Suprapubic skin (tissue), 4 donors: ENCODE measurements around the gene HNRNPA2B1. TPM values are rescaled to one million over a fixed set of nuclear protein-coding genes. Genes with fewer than 3 reads are reported as not detected.

ENCODE experiments used
- DNase-seq, 2 donors: peaks; one replicate each; pipeline ENCODE4 v3.0.0-alpha.2; 2019; ENCODE audit warnings: low spot score in 2 of 2
- H3K27ac ChIP-seq: fragments of 200-600 bp; sonication (generic); one replicate; pipeline ENCODE4 v1.5.1; 2019
- H3K27me3 ChIP-seq: fragments of 200-600 bp; sonication (generic); one replicate; pipeline ENCODE4 v1.5.1; 2019
- H3K36me3 ChIP-seq: fragments of 200-600 bp; sonication (generic); one replicate; pipeline ENCODE4 v1.5.1; 2019
- H3K4me1 ChIP-seq: fragments of 200-600 bp; sonication (generic); one replicate; pipeline ENCODE4 v1.5.1; 2019
- H3K4me3 ChIP-seq: fragments of 200-600 bp; sonication (generic); one replicate; pipeline ENCODE4 v1.5.1; 2019; ENCODE audit warnings: mild to moderate bottlenecking
- H3K9me3 ChIP-seq: fragments of 200-600 bp; sonication (generic); one replicate; pipeline ENCODE4 v1.5.1; 2019
- EP300 ChIP-seq: sonication (generic); formaldehyde crosslinking; IDR thresholded peaks from one replicate; pipeline ENCODE4 v1.6.1; 2017; ENCODE audit warnings: antibody characterized with exemption
- POLR2A ChIP-seq, 2 donors: fragments of 450-650 bp; IDR thresholded peaks; one replicate each; pipeline ENCODE4 v1.6.1; 2017; ENCODE audit warnings: antibody characterized with exemption in 2 of 2, mild to moderate bottlenecking in 2 of 2, moderate library complexity in 2 of 2
- POLR2AphosphoS5 ChIP-seq, 3 donors: sonication (generic); formaldehyde crosslinking; IDR thresholded peaks; one replicate each; pipeline ENCODE4 v1.6.1; 2017; ENCODE audit warnings: antibody characterized with exemption in 3 of 3
- WGBS: methylation state at CpG from one replicate; pipeline ENCODE4 v1.1.5; 2018; 5-methylcytosine and 5-hydroxymethylcytosine counted together
- total RNA-seq, 4 donors: library from RNA; depleted of rRNA; stranded (reverse); fragments of >200 nt; gene quantifications; one replicate each; pipeline ENCODE4 v1.1.0, GENCODE V29; 2016
- TF ChIP-seq, protein P1 (sequence below), 2 donors: fragments of 200-600 bp in 1 of 2; fragments of 450-650 bp in 1 of 2; sonication (generic) in 1 of 2; IDR thresholded peaks; one replicate each; pipeline ENCODE4 v1.5.1; 2016 to 2019; ENCODE audit warnings: antibody characterized with exemption in 2 of 2, mild to moderate bottlenecking in 1 of 2, moderate library complexity in 1 of 2

Gene HNRNPA2B1
- total RNA-seq, 4 donors from 2014 or later = 88.2 to 228 (median 137) TPM

DNA sequence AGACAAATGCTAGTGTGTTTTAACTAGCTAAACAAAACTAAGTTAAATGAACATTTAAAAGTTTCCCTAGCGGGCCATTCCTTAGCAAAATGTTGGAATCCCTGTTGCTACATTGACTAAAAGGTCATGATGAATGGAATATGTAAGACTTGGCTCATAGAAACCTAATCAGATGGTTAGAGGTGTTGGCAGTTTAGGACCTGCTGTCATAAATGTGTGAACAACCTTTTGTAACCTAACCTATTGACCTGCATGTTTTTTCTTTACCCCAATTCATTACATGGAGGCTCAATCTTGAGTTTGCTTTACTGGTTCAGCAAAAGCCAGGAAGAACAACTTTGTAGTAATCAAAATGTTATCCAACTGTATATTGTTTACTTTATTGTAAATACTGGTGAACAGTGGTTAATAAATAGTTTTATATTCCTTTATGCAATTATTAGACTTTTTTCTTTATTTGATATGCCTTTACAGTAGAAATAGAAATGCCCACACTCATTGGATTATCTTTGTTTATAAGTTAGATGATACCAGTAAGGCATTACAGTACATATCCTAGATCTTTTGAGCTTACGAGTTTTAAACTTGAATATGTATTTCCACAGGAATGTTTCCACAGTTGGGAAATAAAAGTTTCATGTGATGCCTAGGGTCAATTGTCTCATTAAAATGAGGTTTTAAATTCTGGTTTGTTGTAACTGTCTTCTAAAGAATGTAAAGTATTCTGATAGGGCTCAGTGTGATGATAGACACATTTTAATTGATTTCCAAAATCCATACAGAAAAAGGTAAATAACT, 12.6 kb upstream of the HNRNPA2B1 start:
- Histone ChIP-seq H3K27ac (no peak overlapping the region), H3K4me3 (no peak overlapping the region), H3K27me3 (no peaks in the 10 kb centered on the region), H3K9me3 (no peaks in the 10 kb centered on the region), H3K36me3 (peaks cover 28% of the 10 kb centered on the region), H3K4me1 (peaks cover 4% of the 10 kb centered on the region)
- no peak for DNase-seq
- WGBS = 93% methylated on average over 2 of the region's 2 CpGs
- TF ChIP-seq POLR2A (IDR thresholded peaks at IDR 0.05) (no peak), POLR2AphosphoS5 (IDR thresholded peaks at IDR 0.05) (no peak), EP300 (no peak)
- TF ChIP-seq, protein P1, sequence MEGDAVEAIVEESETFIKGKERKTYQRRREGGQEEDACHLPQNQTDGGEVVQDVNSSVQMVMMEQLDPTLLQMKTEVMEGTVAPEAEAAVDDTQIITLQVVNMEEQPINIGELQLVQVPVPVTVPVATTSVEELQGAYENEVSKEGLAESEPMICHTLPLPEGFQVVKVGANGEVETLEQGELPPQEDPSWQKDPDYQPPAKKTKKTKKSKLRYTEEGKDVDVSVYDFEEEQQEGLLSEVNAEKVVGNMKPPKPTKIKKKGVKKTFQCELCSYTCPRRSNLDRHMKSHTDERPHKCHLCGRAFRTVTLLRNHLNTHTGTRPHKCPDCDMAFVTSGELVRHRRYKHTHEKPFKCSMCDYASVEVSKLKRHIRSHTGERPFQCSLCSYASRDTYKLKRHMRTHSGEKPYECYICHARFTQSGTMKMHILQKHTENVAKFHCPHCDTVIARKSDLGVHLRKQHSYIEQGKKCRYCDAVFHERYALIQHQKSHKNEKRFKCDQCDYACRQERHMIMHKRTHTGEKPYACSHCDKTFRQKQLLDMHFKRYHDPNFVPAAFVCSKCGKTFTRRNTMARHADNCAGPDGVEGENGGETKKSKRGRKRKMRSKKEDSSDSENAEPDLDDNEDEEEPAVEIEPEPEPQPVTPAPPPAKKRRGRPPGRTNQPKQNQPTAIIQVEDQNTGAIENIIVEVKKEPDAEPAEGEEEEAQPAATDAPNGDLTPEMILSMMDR (IDR thresholded peaks at IDR 0.05) = no peak

DNA sequence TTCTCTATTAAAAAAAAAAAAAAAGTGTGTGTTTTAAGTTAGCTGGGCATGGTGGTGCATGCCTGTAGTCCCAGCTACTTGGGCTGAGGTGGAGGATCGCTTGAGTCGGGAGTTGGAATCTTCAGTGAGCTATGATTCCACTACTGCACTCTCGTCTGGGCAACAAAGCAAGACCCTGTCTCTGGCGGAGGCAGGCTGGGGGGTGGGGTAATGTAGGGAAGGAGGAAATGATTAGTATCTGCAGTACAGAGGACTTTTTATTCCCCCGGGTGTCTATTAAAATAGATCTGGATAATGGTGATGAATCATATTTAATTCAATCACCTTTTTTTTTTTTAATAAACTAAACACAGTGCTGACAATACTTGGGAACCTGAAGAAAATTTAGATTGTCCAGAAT, 7.5 kb upstream of the HNRNPA2B1 start:
- Histone ChIP-seq H3K4me1 (peaks cover 36% of the 10 kb centered on the region), H3K27ac (no peak overlapping the region), H3K27me3 (no peaks in the 10 kb centered on the region), H3K4me3 (no peak overlapping the region), H3K9me3 (no peaks in the 10 kb centered on the region), H3K36me3 (peaks cover 49% of the 10 kb centered on the region)
- no peak for DNase-seq
- WGBS = 55% methylated on average over 5 of the region's 5 CpGs
- no peak for TF ChIP-seq EP300
- no peak for TF ChIP-seq POLR2A (IDR thresholded peaks at IDR 0.05)
- no peak for TF ChIP-seq POLR2AphosphoS5 (IDR thresholded peaks at IDR 0.05)
- TF ChIP-seq, protein P1 (IDR thresholded peaks at IDR 0.05) = no peak

DNA sequence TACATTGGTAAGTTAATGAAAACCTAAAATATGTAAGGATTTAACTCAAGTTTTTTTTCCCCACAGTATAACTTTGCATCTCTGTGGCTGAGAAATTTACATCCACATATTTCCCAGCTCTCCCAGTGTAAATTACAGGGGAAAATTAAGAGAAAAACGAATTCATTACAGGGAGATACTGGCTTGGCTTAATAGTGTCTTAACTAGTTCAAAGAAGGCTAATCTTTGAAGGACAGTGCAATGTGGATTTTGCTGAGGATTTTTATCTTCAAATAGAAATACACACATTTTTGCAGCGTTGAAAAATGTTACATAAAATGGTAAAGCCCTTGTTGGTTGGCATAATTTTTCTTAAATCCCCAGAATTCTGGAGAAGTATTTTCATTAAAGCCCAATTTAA, 2.5 kb upstream of the HNRNPA2B1 start:
- Histone ChIP-seq H3K36me3 (peaks cover 20% of the 10 kb centered on the region), H3K27ac (no peak overlapping the region), H3K4me1 (peaks cover 35% of the 10 kb centered on the region), H3K9me3 (no peaks in the 10 kb centered on the region), H3K27me3 (no peaks in the 10 kb centered on the region), H3K4me3 (peak overlapping the region; percentile 99)
- no peak for TF ChIP-seq EP300
- TF ChIP-seq POLR2AphosphoS5 (IDR thresholded peaks at IDR 0.05) = no peak
- TF ChIP-seq, protein P1 (IDR thresholded peaks at IDR 0.05) = no peak
- no peak for TF ChIP-seq POLR2A (IDR thresholded peaks at IDR 0.05)
- WGBS = 10% methylated on average over 2 of the region's 2 CpGs
- DNase-seq = no peak

- no peaks in the 10 kb centered on the region for H3K9me3 ChIP-seq
- H3K27me3 ChIP-seq = no peaks in the 10 kb centered on the region
- H3K36me3 ChIP-seq = peaks cover 17% of the 10 kb centered on the region
- peak overlapping the region; percentile 99 for H3K4me3 ChIP-seq
- TF ChIP-seq, protein P1 (IDR thresholded peaks at IDR 0.05) = no peak
- TF ChIP-seq POLR2A (IDR thresholded peaks at IDR 0.05) (no peak), POLR2AphosphoS5 (IDR thresholded peaks at IDR 0.05) (no peak), EP300 (no peak)
- H3K27ac ChIP-seq = peak overlapping the region; percentile 98
- under 1% methylated on average over 29 of the region's 68 CpGs for WGBS
- DNase-seq = peak in 1 of 2 donors; percentile 88
- H3K4me1 ChIP-seq = peaks cover 40% of the 10 kb centered on the region
These were observed 1.8 kb upstream of the HNRNPA2B1 start for GRCh38 chr7:26202019-26202990.
